Measurements from ENCODE around the gene SEC24D. TPM values are rescaled to one million over a fixed set of nuclear protein-coding genes. Genes with fewer than 3 reads are reported as not detected.

SEC24D gene
- total and polyA plus RNA-seq, 3 experiments from 2014 or later, result 22.7 to 24.3 (median 23.8) TPM

DNA sequence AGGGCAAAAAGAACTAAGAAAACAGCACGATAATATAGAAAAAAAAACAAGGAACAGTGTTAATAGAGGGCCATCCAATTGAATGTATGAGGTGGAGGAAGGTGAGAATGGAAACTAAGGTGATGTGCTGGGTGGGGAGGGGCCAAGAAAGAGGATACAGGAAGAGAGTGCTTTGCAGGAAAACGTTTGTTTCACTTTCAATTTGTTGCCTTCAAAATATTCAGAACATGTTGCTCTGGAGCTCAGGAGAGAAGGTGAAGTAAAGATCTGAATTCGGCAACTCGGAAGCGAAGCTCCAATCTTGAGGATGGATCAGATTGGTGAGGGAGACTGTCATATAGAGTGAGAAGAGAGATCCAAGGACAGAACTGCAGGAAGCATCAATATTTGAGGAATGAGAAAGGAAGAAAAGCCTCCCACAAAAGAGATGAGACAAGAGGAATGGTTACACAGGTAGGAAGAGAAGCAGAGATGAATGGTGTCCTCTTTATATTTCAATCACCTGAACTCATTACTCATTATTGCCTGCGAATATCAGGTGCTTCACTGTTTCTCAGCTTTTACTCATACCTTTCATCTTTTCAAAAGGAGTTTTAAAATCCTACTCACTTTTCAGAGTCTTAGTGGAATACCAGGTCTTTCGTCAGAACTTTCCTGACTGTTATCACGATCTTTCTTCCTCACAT lies 14.7 kb upstream of the SEC24D start:
- H3K9me3 Mint-ChIP-seq, result no peaks in the 10 kb centered on the region
- Histone ChIP-seq H3K27ac (ENCODE audit: low read depth, low read length) (peak overlapping the region; percentile 28), H3K27me3 (ENCODE audit: insufficient read depth, low read length, poor library complexity, severe bottlenecking) (no peaks in the 10 kb centered on the region), H3K4me3 (ENCODE audit: low read length) (peak overlapping the region; percentile 62), H3K36me3 (ENCODE audit: insufficient read depth, low read length) (no peaks in the 10 kb centered on the region), H3K9me3 (ENCODE audit: low read length) (no peaks in the 10 kb centered on the region), H3K4me1 (ENCODE audit: insufficient read depth, low read length) (peaks cover 9% of the 10 kb centered on the region)
- H3K36me3 Mint-ChIP-seq, result peaks cover 6 to 18% (median 13%) of the 10 kb centered on the region in 3 donors
- H3K27me3 Mint-ChIP-seq, result peaks cover 0 to 3% of the 10 kb centered on the region in 2 donors
- CTCF ChIA-PET, result interaction anchor here (1.6 to 3.0 kb wide), 2 partner anchors 14 kb away, joined by 5 to 8 read pairs; no protein-coding TSS in a partner anchor
- H3K4me1 Mint-ChIP-seq, result peaks cover 23 to 33% (median 30%) of the 10 kb centered on the region in 3 donors
- POLR2A ChIA-PET, result interaction anchor here (1.1 kb wide), 1 partner anchor 450 kb away, joined by 3 read pairs; no protein-coding TSS in a partner anchor
- peak overlapping the region; percentile 88 to 97 (median 92) for H3K4me3 Mint-ChIP-seq
- peak overlapping the region; percentile 51 to 100 (median 98) for H3K27ac Mint-ChIP-seq
- DNase-seq, result peak; percentile 11 to 61 (median 55)

- H3K36me3 Mint-ChIP-seq, result peaks cover 6 to 18% (median 13%) of the 10 kb centered on the region in 3 donors
- ChIA-PET POLR2A (interaction anchor here (1.1 kb wide), 1 partner anchor 451 kb away, joined by 3 read pairs; no protein-coding TSS in a partner anchor), CTCF (interaction anchor here (1.6 to 3.0 kb wide), 2 partner anchors 13 to 15 kb away, joined by 5 to 8 read pairs; no protein-coding TSS in a partner anchor)
- H3K36me3 ChIP-seq (ENCODE audit: insufficient read depth, low read length), result no peaks in the 10 kb centered on the region
- H3K9me3 Mint-ChIP-seq, result no peaks in the 10 kb centered on the region
- peak overlapping the region; percentile 51 to 100 (median 98) for H3K27ac Mint-ChIP-seq
- H3K4me1 Mint-ChIP-seq, result peaks cover 23 to 33% (median 30%) of the 10 kb centered on the region in 3 donors
- peak overlapping the region; percentile 62 for H3K4me3 ChIP-seq (ENCODE audit: low read length)
- H3K27me3 ChIP-seq (ENCODE audit: insufficient read depth, low read length, poor library complexity, severe bottlenecking), result no peaks in the 10 kb centered on the region
- peaks cover 9% of the 10 kb centered on the region for H3K4me1 ChIP-seq (ENCODE audit: insufficient read depth, low read length)
- no peak for DNase-seq
- H3K27ac ChIP-seq (ENCODE audit: low read depth, low read length), result no peak overlapping the region
- H3K4me3 Mint-ChIP-seq, result peak overlapping the region; percentile 88 to 97 (median 92)
- no peaks in the 10 kb centered on the region for H3K9me3 ChIP-seq (ENCODE audit: low read length)
- H3K27me3 Mint-ChIP-seq, result peaks cover 0 to 3% of the 10 kb centered on the region in 2 donors
Observed at GRCh38 chr4:118849867-118850487, 14.1 kb upstream of the SEC24D start.

DNA sequence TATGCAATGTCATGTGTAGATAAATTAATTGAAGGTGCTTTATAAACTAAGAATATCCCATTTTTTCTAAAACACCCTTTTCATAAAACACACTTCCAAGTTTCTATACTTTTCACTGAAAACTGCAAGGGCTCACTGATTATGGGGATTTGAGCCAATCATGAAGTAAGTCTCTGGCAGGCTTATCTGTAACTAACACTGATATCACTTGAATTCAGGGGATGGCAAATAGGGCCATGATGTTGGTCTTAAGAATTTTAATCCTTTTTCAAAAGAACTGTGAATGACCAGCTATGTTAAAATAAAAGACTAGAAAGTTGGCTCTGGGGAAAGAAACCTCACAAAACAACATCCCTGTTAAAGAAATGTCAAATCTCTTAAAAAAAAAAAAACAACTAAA lies 13.0 kb upstream of the SEC24D start:
- H3K9me3 Mint-ChIP-seq, result no peaks in the 10 kb centered on the region
- Histone ChIP-seq H3K27ac (ENCODE audit: low read depth, low read length) (no peak overlapping the region), H3K9me3 (ENCODE audit: low read length) (no peaks in the 10 kb centered on the region), H3K4me3 (ENCODE audit: low read length) (no peak overlapping the region), H3K36me3 (ENCODE audit: insufficient read depth, low read length) (no peaks in the 10 kb centered on the region), H3K4me1 (ENCODE audit: insufficient read depth, low read length) (peaks cover 9% of the 10 kb centered on the region), H3K27me3 (ENCODE audit: insufficient read depth, low read length, poor library complexity, severe bottlenecking) (no peaks in the 10 kb centered on the region)
- H3K36me3 Mint-ChIP-seq, result peaks cover 6 to 18% (median 13%) of the 10 kb centered on the region in 3 donors
- ChIA-PET CTCF (no interaction called here), POLR2A (no interaction called here)
- H3K27me3 Mint-ChIP-seq, result peaks cover 0 to 3% of the 10 kb centered on the region in 2 donors
- H3K27ac Mint-ChIP-seq, result no peak overlapping the region
- peaks cover 20 to 31% (median 27%) of the 10 kb centered on the region in 3 donors for H3K4me1 Mint-ChIP-seq
- H3K4me3 Mint-ChIP-seq, result no peak overlapping the region
- no peak for DNase-seq

DNA sequence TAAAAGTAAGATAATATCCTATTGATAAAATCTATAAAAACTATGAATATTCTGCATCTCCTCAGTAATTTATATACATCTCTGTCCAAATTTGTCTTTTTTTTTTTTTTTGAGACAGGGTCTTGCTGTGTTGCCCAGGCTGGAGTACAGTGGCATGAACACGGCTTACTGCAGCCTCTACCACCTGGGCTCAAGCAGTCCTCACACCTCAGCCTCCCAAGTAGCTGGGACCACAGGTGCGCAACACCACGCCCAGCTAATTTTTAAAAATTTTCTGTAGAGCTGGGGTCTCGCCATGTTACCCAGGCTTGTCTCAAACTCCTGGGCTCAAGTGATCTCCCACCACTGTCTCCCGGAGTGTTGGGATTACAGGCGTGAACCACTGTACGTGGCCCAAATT lies 12.3 kb upstream of the SEC24D start:
- peaks cover 6 to 18% (median 10%) of the 10 kb centered on the region in 3 donors for H3K36me3 Mint-ChIP-seq
- no peaks in the 10 kb centered on the region for H3K9me3 ChIP-seq (ENCODE audit: low read length)
- CTCF ChIA-PET, result no interaction called here
- H3K27ac Mint-ChIP-seq, result no peak overlapping the region
- no peaks in the 10 kb centered on the region for H3K27me3 ChIP-seq (ENCODE audit: insufficient read depth, low read length, poor library complexity, severe bottlenecking)
- H3K4me3 ChIP-seq (ENCODE audit: low read length), result no peak overlapping the region
- H3K27me3 Mint-ChIP-seq, result peaks cover 0 to 7% of the 10 kb centered on the region in 2 donors
- no peak for DNase-seq
- no peaks in the 10 kb centered on the region for H3K9me3 Mint-ChIP-seq
- POLR2A ChIA-PET, result no interaction called here
- H3K4me1 ChIP-seq (ENCODE audit: insufficient read depth, low read length), result peaks cover 9% of the 10 kb centered on the region
- no peak overlapping the region for H3K4me3 Mint-ChIP-seq
- peaks cover 18 to 27% (median 26%) of the 10 kb centered on the region in 3 donors for H3K4me1 Mint-ChIP-seq
- H3K27ac ChIP-seq (ENCODE audit: low read depth, low read length), result no peak overlapping the region
- H3K36me3 ChIP-seq (ENCODE audit: insufficient read depth, low read length), result no peaks in the 10 kb centered on the region

GRCh38 chr4:118846979-118847378 lies 11.1 kb upstream of the SEC24D start:
- H3K9me3 Mint-ChIP-seq, result no peaks in the 10 kb centered on the region
- Histone ChIP-seq H3K9me3 (ENCODE audit: low read length) (no peaks in the 10 kb centered on the region), H3K27me3 (ENCODE audit: insufficient read depth, low read length, poor library complexity, severe bottlenecking) (no peaks in the 10 kb centered on the region), H3K36me3 (ENCODE audit: insufficient read depth, low read length) (no peaks in the 10 kb centered on the region), H3K4me3 (ENCODE audit: low read length) (no peak overlapping the region), H3K4me1 (ENCODE audit: insufficient read depth, low read length) (peaks cover 9% of the 10 kb centered on the region), H3K27ac (ENCODE audit: low read depth, low read length) (no peak overlapping the region)
- ChIA-PET CTCF (no interaction called here), POLR2A (no interaction called here)
- H3K4me3 Mint-ChIP-seq, result no peak overlapping the region
- peaks cover 0 to 8% of the 10 kb centered on the region in 2 donors for H3K27me3 Mint-ChIP-seq
- H3K36me3 Mint-ChIP-seq, result peaks cover 4 to 10% (median 4%) of the 10 kb centered on the region in 3 donors
- H3K27ac Mint-ChIP-seq, result no peak overlapping the region
- peaks cover 12 to 20% (median 19%) of the 10 kb centered on the region in 3 donors for H3K4me1 Mint-ChIP-seq
- DNase-seq, result no peak

GRCh38 chr4:118845552-118846050 lies 9.7 kb upstream of the SEC24D start:
- ChIA-PET CTCF (no interaction called here), POLR2A (no interaction called here)
- no peak for DNase-seq
- Mint-ChIP-seq H3K9me3 (no peaks in the 10 kb centered on the region), H3K27me3 (peaks cover 0 to 8% of the 10 kb centered on the region in 2 donors), H3K4me1 (peaks cover 7 to 9% (median 8%) of the 10 kb centered on the region in 3 donors), H3K36me3 (peaks cover 3 to 7% (median 3%) of the 10 kb centered on the region in 3 donors), H3K27ac (no peak overlapping the region), H3K4me3 (no peak overlapping the region)
- H3K9me3 ChIP-seq (ENCODE audit: low read length), result no peaks in the 10 kb centered on the region
- H3K27me3 ChIP-seq (ENCODE audit: insufficient read depth, low read length, poor library complexity, severe bottlenecking), result no peaks in the 10 kb centered on the region
- no peak overlapping the region for H3K4me3 ChIP-seq (ENCODE audit: low read length)
- H3K27ac ChIP-seq (ENCODE audit: low read depth, low read length), result no peak overlapping the region
- peaks cover under 1% of the 10 kb centered on the region for H3K4me1 ChIP-seq (ENCODE audit: insufficient read depth, low read length)
- no peaks in the 10 kb centered on the region for H3K36me3 ChIP-seq (ENCODE audit: insufficient read depth, low read length)

GRCh38 chr4:118843237-118843636 lies 7.3 kb upstream of the SEC24D start:
- no peak overlapping the region for H3K27ac ChIP-seq (ENCODE audit: low read depth, low read length)
- Mint-ChIP-seq H3K4me1 (no peaks in the 10 kb centered on the region), H3K27me3 (peaks cover 0 to 8% of the 10 kb centered on the region in 2 donors), H3K27ac (no peak overlapping the region), H3K36me3 (no peaks in the 10 kb centered on the region), H3K9me3 (no peaks in the 10 kb centered on the region), H3K4me3 (no peak overlapping the region)
- ChIA-PET POLR2A (no interaction called here), CTCF (no interaction called here)
- no peaks in the 10 kb centered on the region for H3K36me3 ChIP-seq (ENCODE audit: insufficient read depth, low read length)
- no peaks in the 10 kb centered on the region for H3K27me3 ChIP-seq (ENCODE audit: insufficient read depth, low read length, poor library complexity, severe bottlenecking)
- no peak for DNase-seq
- no peaks in the 10 kb centered on the region for H3K4me1 ChIP-seq (ENCODE audit: insufficient read depth, low read length)
- H3K9me3 ChIP-seq (ENCODE audit: low read length), result no peaks in the 10 kb centered on the region
- H3K4me3 ChIP-seq (ENCODE audit: low read length), result no peak overlapping the region

- Histone ChIP-seq H3K4me1 (ENCODE audit: insufficient read depth, low read length) (no peaks in the 10 kb centered on the region), H3K9me3 (ENCODE audit: low read length) (no peaks in the 10 kb centered on the region), H3K27ac (ENCODE audit: low read depth, low read length) (no peak overlapping the region), H3K36me3 (ENCODE audit: insufficient read depth, low read length) (no peaks in the 10 kb centered on the region), H3K27me3 (ENCODE audit: insufficient read depth, low read length, poor library complexity, severe bottlenecking) (no peaks in the 10 kb centered on the region), H3K4me3 (ENCODE audit: low read length) (no peak overlapping the region)
- H3K4me3 Mint-ChIP-seq, result no peak overlapping the region
- no peak for DNase-seq
- H3K27ac Mint-ChIP-seq, result no peak overlapping the region
- CTCF ChIA-PET, result no interaction called here
- no peaks in the 10 kb centered on the region for H3K36me3 Mint-ChIP-seq
- POLR2A ChIA-PET, result no interaction called here
- no peaks in the 10 kb centered on the region for H3K4me1 Mint-ChIP-seq
- no peaks in the 10 kb centered on the region for H3K9me3 Mint-ChIP-seq
- H3K27me3 Mint-ChIP-seq, result peaks cover 0 to 4% of the 10 kb centered on the region in 2 donors
Observed at GRCh38 chr4:118842055-118842454, 6.1 kb upstream of the SEC24D start.

All from CD8-positive, alpha-beta memory T cell (primary cell).